Stimulated activated CD4-positive, alpha-beta T cell treated with anti-CD3 and anti-CD28 coated beads, Interleukin-12 subunit alpha, Interleukin-12 subunit beta, amount 100 ng/mL, for 4 hours (primary cell): ENCODE measurements around the gene WDR27.

Source experiments
- DNase-seq: peaks from one replicate; pipeline ENCODE4 v3.0.0-alpha.2; 2020

The WDR27 gene

GRCh38 chr6:169424149-169424804 lies 277.6 kb downstream of the WDR27 start:
- DNase-seq, result no peak

- no peak for DNase-seq
Measured at GRCh38 chr6:169421586-169422264, 280.1 kb downstream of the WDR27 start.

GRCh38 chr6:169420912-169421543 lies 280.8 kb downstream of the WDR27 start:
- DNase-seq, result no peak

GRCh38 chr6:169417101-169417500 lies 284.7 kb downstream of the WDR27 start:
- no peak for DNase-seq

GRCh38 chr6:169416249-169416648 lies 285.6 kb downstream of the WDR27 start:
- DNase-seq, result no peak

GRCh38 chr6:169415179-169415578 lies 286.6 kb downstream of the WDR27 start:
- DNase-seq, result no peak

GRCh38 chr6:169411722-169412121 lies 290.1 kb downstream of the WDR27 start:
- no peak for DNase-seq

GRCh38 chr6:169411296-169411695 lies 290.5 kb downstream of the WDR27 start:
- no peak for DNase-seq

- DNase-seq, result no peak
Measured at GRCh38 chr6:169409742-169410312, 292.0 kb downstream of the WDR27 start.

GRCh38 chr6:169407325-169407724 lies 294.5 kb downstream of the WDR27 start:
- no peak for DNase-seq
